Measurements from ENCODE around the gene TAC1.
A peak's percentile ranks its signal among the peaks of the same experiment; 100 is the strongest.

TAC1 gene

GRCh38 chr7:97734255-97734654 lies 2.4 kb downstream of the TAC1 start:
- H3K27ac ChIP-seq (ENCODE audit: extremely low read depth, low read depth, low read length), result no peak overlapping the region
- CTCF ChIA-PET, result no interaction called here
- H3K36me3 ChIP-seq (ENCODE audit: control insufficient read depth in 2 of 2, insufficient read depth in 1 of 2, low read length in 2 of 2), result no peaks in the 10 kb centered on the region
- H3K4me3 ChIP-seq (ENCODE audit: low read depth, low read length), result no peak overlapping the region
- POLR2A ChIA-PET, result no interaction called here
- no peaks in the 10 kb centered on the region; the same call in 1 of the 2 replicates for H3K4me1 ChIP-seq (ENCODE audit: control insufficient read depth, insufficient read depth, low read length)
- no peaks in the 10 kb centered on the region for H3K9me3 ChIP-seq (ENCODE audit: control insufficient read depth, insufficient read depth, low read depth, low read length)
- TF ChIP-seq ZNF184 (tag by site-specific recombination; IDR thresholded peaks at IDR 0.05) (no peak), PRDM1 (tag by site-specific recombination; IDR thresholded peaks at IDR 0.05) (peak; percentile 94), ZBTB6 (tag by site-specific recombination; IDR thresholded peaks at IDR 0.05) (no peak), ZNF596 (tag by site-specific recombination; IDR thresholded peaks at IDR 0.05) (peak; percentile 96), ZSCAN18 (tag by site-specific recombination; IDR thresholded peaks at IDR 0.05) (no peak)
- TF ChIP-seq, protein P1, sequence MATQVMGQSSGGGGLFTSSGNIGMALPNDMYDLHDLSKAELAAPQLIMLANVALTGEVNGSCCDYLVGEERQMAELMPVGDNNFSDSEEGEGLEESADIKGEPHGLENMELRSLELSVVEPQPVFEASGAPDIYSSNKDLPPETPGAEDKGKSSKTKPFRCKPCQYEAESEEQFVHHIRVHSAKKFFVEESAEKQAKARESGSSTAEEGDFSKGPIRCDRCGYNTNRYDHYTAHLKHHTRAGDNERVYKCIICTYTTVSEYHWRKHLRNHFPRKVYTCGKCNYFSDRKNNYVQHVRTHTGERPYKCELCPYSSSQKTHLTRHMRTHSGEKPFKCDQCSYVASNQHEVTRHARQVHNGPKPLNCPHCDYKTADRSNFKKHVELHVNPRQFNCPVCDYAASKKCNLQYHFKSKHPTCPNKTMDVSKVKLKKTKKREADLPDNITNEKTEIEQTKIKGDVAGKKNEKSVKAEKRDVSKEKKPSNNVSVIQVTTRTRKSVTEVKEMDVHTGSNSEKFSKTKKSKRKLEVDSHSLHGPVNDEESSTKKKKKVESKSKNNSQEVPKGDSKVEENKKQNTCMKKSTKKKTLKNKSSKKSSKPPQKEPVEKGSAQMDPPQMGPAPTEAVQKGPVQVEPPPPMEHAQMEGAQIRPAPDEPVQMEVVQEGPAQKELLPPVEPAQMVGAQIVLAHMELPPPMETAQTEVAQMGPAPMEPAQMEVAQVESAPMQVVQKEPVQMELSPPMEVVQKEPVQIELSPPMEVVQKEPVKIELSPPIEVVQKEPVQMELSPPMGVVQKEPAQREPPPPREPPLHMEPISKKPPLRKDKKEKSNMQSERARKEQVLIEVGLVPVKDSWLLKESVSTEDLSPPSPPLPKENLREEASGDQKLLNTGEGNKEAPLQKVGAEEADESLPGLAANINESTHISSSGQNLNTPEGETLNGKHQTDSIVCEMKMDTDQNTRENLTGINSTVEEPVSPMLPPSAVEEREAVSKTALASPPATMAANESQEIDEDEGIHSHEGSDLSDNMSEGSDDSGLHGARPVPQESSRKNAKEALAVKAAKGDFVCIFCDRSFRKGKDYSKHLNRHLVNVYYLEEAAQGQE (tag by site-specific recombination; IDR thresholded peaks at IDR 0.05), result no peak
- TF ChIP-seq, protein P2, sequence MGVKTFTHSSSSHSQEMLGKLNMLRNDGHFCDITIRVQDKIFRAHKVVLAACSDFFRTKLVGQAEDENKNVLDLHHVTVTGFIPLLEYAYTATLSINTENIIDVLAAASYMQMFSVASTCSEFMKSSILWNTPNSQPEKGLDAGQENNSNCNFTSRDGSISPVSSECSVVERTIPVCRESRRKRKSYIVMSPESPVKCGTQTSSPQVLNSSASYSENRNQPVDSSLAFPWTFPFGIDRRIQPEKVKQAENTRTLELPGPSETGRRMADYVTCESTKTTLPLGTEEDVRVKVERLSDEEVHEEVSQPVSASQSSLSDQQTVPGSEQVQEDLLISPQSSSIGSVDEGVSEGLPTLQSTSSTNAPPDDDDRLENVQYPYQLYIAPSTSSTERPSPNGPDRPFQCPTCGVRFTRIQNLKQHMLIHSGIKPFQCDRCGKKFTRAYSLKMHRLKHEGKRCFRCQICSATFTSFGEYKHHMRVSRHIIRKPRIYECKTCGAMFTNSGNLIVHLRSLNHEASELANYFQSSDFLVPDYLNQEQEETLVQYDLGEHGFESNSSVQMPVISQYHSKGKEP (tag by site-specific recombination; IDR thresholded peaks at IDR 0.05), result no peak

GRCh38 chr7:97735075-97735474 lies 3.2 kb downstream of the TAC1 start:
- POLR2A ChIA-PET, result no interaction called here
- no peaks in the 10 kb centered on the region; the same call in 1 of the 2 replicates for H3K4me1 ChIP-seq (ENCODE audit: control insufficient read depth, insufficient read depth, low read length)
- no peak overlapping the region for H3K27ac ChIP-seq (ENCODE audit: extremely low read depth, low read depth, low read length)
- CTCF ChIA-PET, result no interaction called here
- H3K4me3 ChIP-seq (ENCODE audit: low read depth, low read length), result no peak overlapping the region
- no peaks in the 10 kb centered on the region for H3K9me3 ChIP-seq (ENCODE audit: control insufficient read depth, insufficient read depth, low read depth, low read length)
- TF ChIP-seq ZSCAN5A (tag by site-specific recombination; IDR thresholded peaks at IDR 0.05) (no peak), ATF2 (tag by site-specific recombination; IDR thresholded peaks at IDR 0.05; ENCODE audit: low read depth) (peak; percentile 78), ZNF26 (tag by site-specific recombination; IDR thresholded peaks at IDR 0.05) (no peak), ZNF239 (tag by site-specific recombination; IDR thresholded peaks at IDR 0.05) (no peak)
- no peaks in the 10 kb centered on the region for H3K36me3 ChIP-seq (ENCODE audit: control insufficient read depth in 2 of 2, insufficient read depth in 1 of 2, low read length in 2 of 2)

Measured in HEK293 (cell line).